Tibial nerve (tissue), 4 donors: Measurements from ENCODE around the gene CIT. TPM values are rescaled to one million over a fixed set of nuclear protein-coding genes. Genes with fewer than 3 reads are reported as not detected.

Experiments
- DNase-seq, 2 donors: peaks; one replicate each; pipeline ENCODE4 v3.0.0-alpha.2; 2019; ENCODE audit warnings: low spot score in 2 of 2
- H3K27ac ChIP-seq, 4 donors: fragments of 200-600 bp; sonication (generic) in 3 of 4; one replicate each; pipeline ENCODE4 v1.5.1; 2017 to 2019; ENCODE audit warnings: mild to moderate bottlenecking in 1 of 4
- H3K27me3 ChIP-seq, 2 donors: fragments of 200-600 bp; sonication (generic) in 1 of 2; one replicate each; pipeline versions ENCODE4 v1.5.1 to v1.6.0; 2017 to 2019
- H3K36me3 ChIP-seq, 3 donors: fragments of 200-600 bp; sonication (generic); one replicate each; pipeline ENCODE4 v1.5.1; 2018 to 2019
- H3K4me1 ChIP-seq, 4 donors: fragments of 200-600 bp; sonication (generic) in 3 of 4; one replicate each; pipeline ENCODE4 v1.5.1; 2017 to 2019
- H3K4me3 ChIP-seq, 4 donors: fragments of 200-600 bp; sonication (generic) in 3 of 4; one replicate each; pipeline ENCODE4 v1.5.1; 2017 to 2019; ENCODE audit warnings: mild to moderate bottlenecking in 1 of 4, moderate library complexity in 1 of 4
- H3K9me3 ChIP-seq, 4 donors: fragments of 200-600 bp; sonication (generic) in 3 of 4; one replicate each; pipeline ENCODE4 v1.5.1; 2017 to 2019
- EP300 ChIP-seq, 2 donors: sonication (generic); formaldehyde crosslinking; IDR thresholded peaks; one replicate each; pipeline ENCODE4 v1.6.1; 2017; ENCODE audit warnings: antibody characterized with exemption in 2 of 2, mild to moderate bottlenecking in 1 of 2
- POLR2A ChIP-seq, 2 donors: fragments of 450-650 bp; IDR thresholded peaks; one replicate each; pipeline ENCODE4 v1.6.1; 2017; ENCODE audit warnings: antibody characterized with exemption in 2 of 2, mild to moderate bottlenecking in 2 of 2, moderate library complexity in 2 of 2
- WGBS, 2 donors: methylation state at CpG; one replicate each; pipeline ENCODE4 v1.1.5; 2018; 5-methylcytosine and 5-hydroxymethylcytosine counted together
- total RNA-seq, 4 donors: library from RNA; depleted of rRNA; stranded (reverse); fragments of >200 nt; gene quantifications; one replicate each; pipeline ENCODE4 v1.1.0, GENCODE V29; 2016
- TF ChIP-seq, protein P1 (sequence below), 5 experiments: fragments of 200-600 bp in 3 of 5; fragments of 450-650 bp in 2 of 5; sonication (generic) in 3 of 5; IDR thresholded peaks; one replicate each; pipeline ENCODE4 v1.5.1; 2016 to 2019; ENCODE audit warnings: antibody characterized with exemption in 5 of 5, mild to moderate bottlenecking in 3 of 5, moderate library complexity in 2 of 5

CIT gene
- total RNA-seq, 4 donors from 2014 or later: 22.0 to 72.1 (median 40.8) TPM

DNA sequence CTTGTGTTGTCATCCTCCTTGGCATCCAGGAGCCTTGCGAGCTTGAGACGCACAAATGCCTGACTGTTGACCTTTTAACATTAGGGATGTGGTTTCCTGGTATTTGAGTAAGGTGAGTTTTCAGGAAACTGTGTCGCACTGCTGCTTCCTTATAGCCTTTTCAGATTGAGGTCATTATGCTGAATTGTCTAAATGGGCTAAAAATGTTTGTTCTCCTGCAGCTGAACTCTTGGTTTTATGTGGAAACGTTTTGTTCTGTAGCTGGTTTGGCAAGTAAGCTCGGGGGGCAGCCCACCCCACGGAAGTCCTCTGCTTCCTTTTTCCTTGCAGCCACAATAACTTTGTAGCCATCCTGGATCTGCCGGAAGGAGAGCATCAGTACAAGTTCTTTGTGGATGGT, 203.5 kb downstream of the CIT start:
- WGBS, 2 donors: 66 to 73% methylated on average over 7 of the region's 7 CpGs

DNA sequence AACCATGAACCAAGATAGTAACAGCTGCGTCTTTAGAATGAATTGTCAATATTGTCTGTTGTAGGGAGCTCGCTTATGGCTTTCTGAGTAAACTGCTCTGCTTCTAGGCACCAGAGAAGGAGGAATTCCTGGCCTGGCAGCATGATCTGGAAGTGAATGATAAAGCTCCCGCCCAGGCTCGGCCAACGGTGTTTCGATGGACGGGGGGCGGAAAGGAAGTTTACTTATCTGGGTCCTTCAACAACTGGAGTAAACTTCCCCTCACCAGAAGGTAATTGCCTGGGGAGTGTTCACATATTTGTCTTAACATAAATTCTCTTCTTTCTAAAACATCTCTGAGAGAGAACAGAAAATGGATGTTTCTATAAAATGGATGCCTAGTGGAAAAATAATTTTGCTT, 204.9 kb downstream of the CIT start:
- no peak for DNase-seq
- Histone ChIP-seq H3K4me1 (peaks cover 0 to 34% (median 18%) of the 10 kb centered on the region in 4 donors), H3K4me3 (no peak overlapping the region), H3K27ac (peak overlapping the region in 3 of 4 donors; percentile 14 to 79 (median 62)), H3K36me3 (peaks cover 2 to 66% (median 27%) of the 10 kb centered on the region in 3 donors), H3K9me3 (no peaks in the 10 kb centered on the region), H3K27me3 (no peaks in the 10 kb centered on the region)
- TF ChIP-seq EP300 (IDR thresholded peaks at IDR 0.05): no peak
- WGBS, 2 donors: 89% methylated on average over 8 of the region's 8 CpGs

More for the DNA sequence above, 203.5 kb downstream of the CIT start:
- H3K27me3 ChIP-seq: no peaks in the 10 kb centered on the region
- peaks cover 0 to 29% (median 17%) of the 10 kb centered on the region in 4 donors for H3K4me1 ChIP-seq
- no peak for DNase-seq
- TF ChIP-seq EP300 (IDR thresholded peaks at IDR 0.05) (peak in 1 of 2 donors; percentile 77), POLR2A (IDR thresholded peaks at IDR 0.05) (no peak)
- peaks cover 10 to 80% (median 38%) of the 10 kb centered on the region in 3 donors for H3K36me3 ChIP-seq
- H3K9me3 ChIP-seq: no peaks in the 10 kb centered on the region
- no peak overlapping the region for H3K4me3 ChIP-seq
- H3K27ac ChIP-seq: peak overlapping the region; percentile 42 to 79 (median 66)

DNA sequence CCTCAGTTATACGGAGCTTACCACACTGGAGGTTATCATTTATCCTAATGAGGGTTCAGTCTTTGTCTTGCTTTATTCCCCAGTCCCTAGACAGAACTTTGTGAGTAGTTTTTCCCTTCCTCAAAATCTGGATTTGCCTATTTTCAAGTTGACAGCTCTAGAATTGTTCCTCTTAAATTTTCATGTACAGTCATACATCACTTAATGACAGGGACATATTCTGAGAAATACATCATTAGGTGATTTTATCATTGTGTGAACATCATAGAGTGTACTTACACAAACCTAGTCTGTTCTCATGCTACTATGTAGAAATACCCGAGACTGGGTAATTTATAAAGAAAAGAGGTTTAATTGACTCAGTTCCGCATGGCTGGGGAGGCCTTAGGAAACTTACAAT, 206.1 kb downstream of the CIT start:
- H3K36me3 ChIP-seq: peaks cover 0 to 54% (median 18%) of the 10 kb centered on the region in 3 donors
- H3K9me3 ChIP-seq: no peaks in the 10 kb centered on the region
- H3K27me3 ChIP-seq: no peaks in the 10 kb centered on the region
- no peak for TF ChIP-seq EP300 (IDR thresholded peaks at IDR 0.05)
- TF ChIP-seq, protein P1, sequence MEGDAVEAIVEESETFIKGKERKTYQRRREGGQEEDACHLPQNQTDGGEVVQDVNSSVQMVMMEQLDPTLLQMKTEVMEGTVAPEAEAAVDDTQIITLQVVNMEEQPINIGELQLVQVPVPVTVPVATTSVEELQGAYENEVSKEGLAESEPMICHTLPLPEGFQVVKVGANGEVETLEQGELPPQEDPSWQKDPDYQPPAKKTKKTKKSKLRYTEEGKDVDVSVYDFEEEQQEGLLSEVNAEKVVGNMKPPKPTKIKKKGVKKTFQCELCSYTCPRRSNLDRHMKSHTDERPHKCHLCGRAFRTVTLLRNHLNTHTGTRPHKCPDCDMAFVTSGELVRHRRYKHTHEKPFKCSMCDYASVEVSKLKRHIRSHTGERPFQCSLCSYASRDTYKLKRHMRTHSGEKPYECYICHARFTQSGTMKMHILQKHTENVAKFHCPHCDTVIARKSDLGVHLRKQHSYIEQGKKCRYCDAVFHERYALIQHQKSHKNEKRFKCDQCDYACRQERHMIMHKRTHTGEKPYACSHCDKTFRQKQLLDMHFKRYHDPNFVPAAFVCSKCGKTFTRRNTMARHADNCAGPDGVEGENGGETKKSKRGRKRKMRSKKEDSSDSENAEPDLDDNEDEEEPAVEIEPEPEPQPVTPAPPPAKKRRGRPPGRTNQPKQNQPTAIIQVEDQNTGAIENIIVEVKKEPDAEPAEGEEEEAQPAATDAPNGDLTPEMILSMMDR (IDR thresholded peaks at IDR 0.05): no peak
- no peak for TF ChIP-seq POLR2A (IDR thresholded peaks at IDR 0.05)
- peak overlapping the region in 2 of 4 donors; percentile 23 to 65 for H3K27ac ChIP-seq
- DNase-seq: no peak
- 84 to 89% methylated on average over 3 of the region's 3 CpGs for WGBS, 2 donors
- peaks cover 0 to 44% (median 24%) of the 10 kb centered on the region in 4 donors for H3K4me1 ChIP-seq
- H3K4me3 ChIP-seq: no peak overlapping the region

DNA sequence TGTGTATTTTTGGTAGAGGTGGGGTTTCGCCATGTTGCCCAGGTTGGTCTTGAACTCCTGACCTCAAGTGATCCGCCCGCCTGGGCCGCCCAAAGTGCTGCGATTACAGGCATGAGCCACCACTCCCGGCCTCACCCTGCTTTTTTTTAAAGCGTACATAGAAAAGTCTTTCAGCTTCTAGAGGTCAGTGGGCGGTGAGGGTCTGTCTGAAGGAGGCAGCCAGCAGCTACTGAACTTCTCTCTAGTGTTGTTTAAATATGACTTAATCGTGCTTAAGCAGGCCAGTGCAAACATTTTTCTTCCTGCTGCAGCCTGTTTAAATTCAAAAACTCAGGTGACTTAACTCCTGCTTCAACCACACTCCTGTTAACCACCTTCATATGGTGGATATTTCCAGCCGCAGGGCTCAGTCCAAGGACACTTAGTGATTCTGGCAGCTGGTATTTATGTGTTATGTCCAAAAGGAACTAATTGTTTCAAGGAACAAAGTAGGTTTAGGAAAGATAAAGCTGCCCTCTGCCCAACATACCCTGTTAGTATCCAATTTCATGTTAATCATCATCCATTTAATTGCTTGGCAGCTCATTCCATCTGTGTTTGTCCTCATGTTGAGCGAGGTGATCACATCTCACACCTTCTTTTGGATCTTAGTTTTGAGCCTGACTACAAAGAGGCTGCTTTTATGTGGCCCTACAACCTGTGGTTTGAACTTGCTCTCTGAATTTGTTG, 207.2 kb downstream of the CIT start:
- 31 to 41% methylated on average over 10 to 11 of the region's 11 CpGs for WGBS, 2 donors
- Histone ChIP-seq H3K4me3 (peak overlapping the region in 1 of 4 donors; percentile 20), H3K27ac (peak overlapping the region in 3 of 4 donors; percentile 51 to 65 (median 53))

DNA sequence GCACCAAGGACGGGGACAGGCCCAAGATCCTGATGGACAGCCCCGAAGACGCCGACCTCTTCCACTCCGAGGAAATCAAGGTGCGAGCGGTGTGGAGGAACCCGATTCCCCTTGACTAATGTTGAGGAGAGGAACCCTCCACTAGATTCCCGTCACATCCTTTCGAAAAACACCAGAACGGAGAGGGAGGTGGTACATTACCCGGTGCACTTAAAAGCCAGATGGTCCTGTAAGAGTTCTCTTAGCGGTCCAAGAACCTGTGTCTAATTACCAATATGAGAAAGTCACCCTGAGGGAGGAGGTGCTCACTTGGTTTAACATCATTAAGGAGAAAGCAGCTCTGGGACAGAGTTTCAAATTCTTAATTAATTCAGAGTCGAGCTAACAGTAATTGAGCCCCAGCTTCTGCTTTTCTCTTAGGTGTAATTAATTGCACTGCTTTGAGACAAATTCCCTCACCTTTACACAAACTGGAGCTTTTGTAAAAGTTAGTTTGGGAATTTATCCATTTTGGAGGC, 208.7 kb downstream of the CIT start:
- TF ChIP-seq POLR2A (IDR thresholded peaks at IDR 0.05): no peak
- TF ChIP-seq, protein P1 (IDR thresholded peaks at IDR 0.05): no peak
- no peak for TF ChIP-seq EP300 (IDR thresholded peaks at IDR 0.05)
- Histone ChIP-seq H3K9me3 (no peaks in the 10 kb centered on the region), H3K27me3 (no peaks in the 10 kb centered on the region), H3K4me1 (peaks cover 0 to 44% (median 23%) of the 10 kb centered on the region in 4 donors), H3K36me3 (peaks cover 0 to 28% (median 5%) of the 10 kb centered on the region in 3 donors), H3K4me3 (peak overlapping the region; percentile 63 to 92 (median 79)), H3K27ac (peak overlapping the region; percentile 78 to 96 (median 88))
- no peak for DNase-seq
- 2 to 5% methylated on average over 13 to 14 of the region's 14 CpGs for WGBS, 2 donors

More for the DNA sequence above, 207.2 kb downstream of the CIT start:
- no peaks in the 10 kb centered on the region for H3K27me3 ChIP-seq
- peaks cover 0 to 43% (median 11%) of the 10 kb centered on the region in 3 donors for H3K36me3 ChIP-seq
- TF ChIP-seq POLR2A (IDR thresholded peaks at IDR 0.05): no peak
- TF ChIP-seq, protein P1 (IDR thresholded peaks at IDR 0.05): no peak
- TF ChIP-seq EP300 (IDR thresholded peaks at IDR 0.05): no peak
- DNase-seq: no peak
- H3K4me1 ChIP-seq: peaks cover 0 to 44% (median 25%) of the 10 kb centered on the region in 4 donors
- H3K9me3 ChIP-seq: no peaks in the 10 kb centered on the region
